Tibial artery (tissue), 4 donors: ENCODE results near the gene CD2BP2.

Experiments used
- DNase-seq, 2 donors: peaks; one replicate each; pipeline ENCODE4 v3.0.0-alpha.2; 2019
- H3K27ac ChIP-seq, 2 donors: fragments of 200-600 bp; sonication (generic) in 1 of 2; 1 replicate in 1 of 2; 2 replicates in 1 of 2; pipeline ENCODE4 v1.5.1; 2018 to 2019; ENCODE audit warnings: mild to moderate bottlenecking in 1 of 2
- H3K27me3 ChIP-seq, 2 donors: fragments of 200-600 bp; sonication (generic) in 1 of 2; one replicate each; pipeline versions ENCODE4 v1.5.1 to v1.6.0; 2016 to 2019
- H3K36me3 ChIP-seq, 3 donors: fragments of 200-600 bp; sonication (generic) in 2 of 3; one replicate each; pipeline ENCODE4 v1.5.1; 2016 to 2019; ENCODE audit warnings: mild to moderate bottlenecking in 2 of 3
- H3K4me1 ChIP-seq, 4 donors: fragments of 200-600 bp; sonication (generic) in 2 of 4; 1 replicate in 3 of 4; 2 replicates in 1 of 4; pipeline ENCODE4 v1.5.1; 2016 to 2019
- H3K4me3 ChIP-seq, 2 donors: fragments of 200-600 bp; sonication (generic) in 1 of 2; 1 replicate in 1 of 2; 2 replicates in 1 of 2; pipeline ENCODE4 v1.5.1; 2018 to 2019; ENCODE audit warnings: mild to moderate bottlenecking in 2 of 2
- H3K9me3 ChIP-seq, 3 donors: fragments of 200-600 bp; sonication (generic) in 1 of 3; one replicate each; pipeline ENCODE4 v1.5.1; 2016 to 2019
- intact Hi-C: fragments of 100-400 bp; cut with DNase I; formaldehyde crosslinking; loops from one replicate; pipeline ENCODE4 v1.15.0; 2023; ENCODE audit warnings: low total_unique reads
- TF ChIP-seq, protein P1 (sequence below), 2 experiments: fragments of 200-600 bp in 1 of 2; fragments of 450-650 bp in 1 of 2; IDR thresholded peaks; one replicate each; pipeline ENCODE4 v1.5.1; 2017 to 2019; ENCODE audit warnings: antibody characterized with exemption in 2 of 2, mild to moderate bottlenecking in 1 of 2, moderate library complexity in 1 of 2

CD2BP2 gene

DNA sequence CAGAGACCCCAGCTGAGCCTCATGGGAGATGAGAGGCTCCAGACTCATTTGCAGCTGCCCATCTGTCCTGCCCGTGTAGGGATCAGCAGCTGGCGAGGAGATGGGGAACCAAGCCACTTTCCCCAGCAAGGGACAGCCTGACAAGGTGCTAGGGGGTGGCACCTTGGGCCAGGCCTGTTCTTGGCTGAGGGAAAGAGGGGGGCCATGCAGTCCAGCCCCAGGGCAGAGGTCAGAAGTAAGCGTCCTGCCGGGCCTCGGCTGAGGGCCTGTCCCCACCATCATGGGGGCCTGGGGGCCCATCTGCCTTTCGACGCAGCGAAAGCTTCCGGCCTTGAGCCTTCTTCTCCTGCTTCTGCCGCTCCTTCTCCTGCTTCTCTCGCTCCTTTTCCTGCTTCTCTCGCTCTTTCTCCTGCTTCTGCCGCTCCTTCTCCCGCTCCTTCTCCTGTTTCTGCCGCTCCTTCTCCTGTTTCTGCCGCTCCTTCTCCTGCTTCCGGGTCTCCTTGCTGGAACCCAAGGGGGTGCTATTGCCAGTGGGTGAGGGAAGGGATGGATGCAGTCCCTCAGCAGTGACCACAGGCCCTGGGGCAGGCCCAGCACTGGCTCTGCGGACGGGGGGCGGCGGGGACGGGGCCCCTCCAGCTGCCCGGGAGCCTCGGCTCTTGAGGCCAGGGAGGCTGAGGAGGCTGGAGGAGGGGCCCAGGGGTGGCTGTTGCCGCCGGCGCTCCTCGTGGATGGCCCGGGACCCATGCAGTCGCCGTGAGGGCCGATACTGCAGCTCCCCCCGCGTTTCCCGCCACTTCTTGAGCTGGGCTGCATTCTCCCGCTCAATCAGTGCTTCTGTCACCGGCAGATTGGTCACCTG is 2.8 kb upstream of the CD2BP2 start:
- TF ChIP-seq, protein P1, sequence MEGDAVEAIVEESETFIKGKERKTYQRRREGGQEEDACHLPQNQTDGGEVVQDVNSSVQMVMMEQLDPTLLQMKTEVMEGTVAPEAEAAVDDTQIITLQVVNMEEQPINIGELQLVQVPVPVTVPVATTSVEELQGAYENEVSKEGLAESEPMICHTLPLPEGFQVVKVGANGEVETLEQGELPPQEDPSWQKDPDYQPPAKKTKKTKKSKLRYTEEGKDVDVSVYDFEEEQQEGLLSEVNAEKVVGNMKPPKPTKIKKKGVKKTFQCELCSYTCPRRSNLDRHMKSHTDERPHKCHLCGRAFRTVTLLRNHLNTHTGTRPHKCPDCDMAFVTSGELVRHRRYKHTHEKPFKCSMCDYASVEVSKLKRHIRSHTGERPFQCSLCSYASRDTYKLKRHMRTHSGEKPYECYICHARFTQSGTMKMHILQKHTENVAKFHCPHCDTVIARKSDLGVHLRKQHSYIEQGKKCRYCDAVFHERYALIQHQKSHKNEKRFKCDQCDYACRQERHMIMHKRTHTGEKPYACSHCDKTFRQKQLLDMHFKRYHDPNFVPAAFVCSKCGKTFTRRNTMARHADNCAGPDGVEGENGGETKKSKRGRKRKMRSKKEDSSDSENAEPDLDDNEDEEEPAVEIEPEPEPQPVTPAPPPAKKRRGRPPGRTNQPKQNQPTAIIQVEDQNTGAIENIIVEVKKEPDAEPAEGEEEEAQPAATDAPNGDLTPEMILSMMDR (IDR thresholded peaks at IDR 0.05), result no peak
- H3K27ac ChIP-seq, result no peak overlapping the region
- no peak for DNase-seq
- H3K4me1 ChIP-seq, result peaks cover 0 to 35% (median 30%) of the 10 kb centered on the region in 4 donors
- H3K9me3 ChIP-seq, result no peaks in the 10 kb centered on the region
- H3K27me3 ChIP-seq, result no peaks in the 10 kb centered on the region
- H3K36me3 ChIP-seq, result peaks cover 21 to 71% (median 42%) of the 10 kb centered on the region in 3 donors
- intact Hi-C loops, result no loop called here
- H3K4me3 ChIP-seq, result no peak overlapping the region

DNA sequence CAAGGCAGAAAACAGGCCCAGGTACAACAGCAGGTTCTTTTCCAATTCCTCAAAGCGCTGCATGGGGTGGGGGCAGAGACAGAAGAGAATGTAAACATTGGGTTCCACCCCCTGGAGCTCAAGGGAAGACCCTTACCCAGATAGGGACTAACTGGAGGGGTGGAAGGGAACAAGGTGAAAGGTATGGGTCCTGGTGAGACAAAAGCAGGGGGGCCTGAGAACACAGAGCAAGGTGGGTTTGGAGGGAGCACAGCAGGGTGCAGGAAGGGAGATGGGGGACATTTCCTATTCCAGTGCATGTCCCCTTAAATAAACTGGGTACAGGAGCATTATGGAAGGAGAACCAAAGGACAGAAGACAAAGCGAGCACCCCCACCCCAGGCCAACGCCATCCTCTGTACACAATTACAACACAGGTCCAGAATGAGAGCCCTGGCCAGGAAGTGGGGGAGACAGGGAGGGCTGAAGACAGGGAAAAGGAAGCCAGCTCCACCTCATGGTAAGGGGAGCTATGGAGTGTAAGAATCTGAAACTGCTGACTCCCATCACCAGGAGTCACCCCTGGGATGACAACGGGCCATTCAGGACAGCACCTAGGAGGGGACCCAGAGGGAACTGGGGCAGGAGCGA is 2.1 kb upstream of the CD2BP2 start:
- Histone ChIP-seq H3K27me3 (no peaks in the 10 kb centered on the region), H3K36me3 (peaks cover 21 to 71% (median 49%) of the 10 kb centered on the region in 3 donors), H3K4me3 (no peak overlapping the region), H3K4me1 (peaks cover 0 to 42% (median 37%) of the 10 kb centered on the region in 4 donors), H3K9me3 (no peaks in the 10 kb centered on the region), H3K27ac (peak overlapping the region in 1 of 2 donors; percentile 86)
- TF ChIP-seq, protein P1 (IDR thresholded peaks at IDR 0.05), result no peak
- intact Hi-C loops, result no loop called here
- DNase-seq, result no peak

DNA sequence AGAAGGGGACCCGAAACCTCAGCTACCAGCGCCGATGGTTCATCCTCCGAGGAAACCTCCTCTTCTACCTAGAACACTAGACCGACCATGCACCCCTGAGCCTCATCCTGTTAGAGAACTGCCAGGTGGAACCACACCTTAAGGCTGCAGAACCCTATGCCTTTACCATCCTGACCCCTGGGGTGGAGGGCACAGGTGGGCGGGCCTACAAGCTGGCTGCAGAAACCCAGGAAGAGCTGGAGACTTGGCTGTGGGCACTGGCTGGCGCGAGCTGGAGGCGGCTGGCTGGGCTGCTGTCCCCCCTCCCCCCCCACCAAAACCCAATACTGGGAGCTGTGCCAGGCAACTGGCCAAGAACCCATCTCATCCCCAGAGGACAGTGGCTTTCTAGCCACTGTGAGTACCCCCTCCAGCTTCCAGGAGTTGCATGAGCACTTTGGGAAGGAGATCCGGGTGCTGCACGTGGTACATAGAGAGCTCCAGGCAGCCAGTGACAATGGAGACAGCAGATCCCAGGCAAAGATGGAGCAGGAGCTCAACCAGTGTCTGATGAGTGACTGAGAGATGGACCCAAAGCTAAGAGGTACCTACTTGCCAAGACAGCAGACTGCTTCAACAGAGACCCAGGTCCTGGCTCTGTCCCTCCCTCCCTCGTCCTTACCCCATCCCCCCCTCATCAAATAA is 1.4 kb upstream of the CD2BP2 start:
- no peaks in the 10 kb centered on the region for H3K9me3 ChIP-seq
- H3K4me1 ChIP-seq, result peaks cover 0 to 49% (median 44%) of the 10 kb centered on the region in 4 donors
- H3K27ac ChIP-seq, result peak overlapping the region; percentile 86 to 92
- peak overlapping the region; percentile 74 to 99 for H3K4me3 ChIP-seq
- intact Hi-C loops, result no loop called here
- TF ChIP-seq, protein P1 (IDR thresholded peaks at IDR 0.05), result no peak
- peaks cover 21 to 71% (median 54%) of the 10 kb centered on the region in 3 donors for H3K36me3 ChIP-seq
- peak in 1 of 2 donors; percentile 64 for DNase-seq
- H3K27me3 ChIP-seq, result no peaks in the 10 kb centered on the region

DNA sequence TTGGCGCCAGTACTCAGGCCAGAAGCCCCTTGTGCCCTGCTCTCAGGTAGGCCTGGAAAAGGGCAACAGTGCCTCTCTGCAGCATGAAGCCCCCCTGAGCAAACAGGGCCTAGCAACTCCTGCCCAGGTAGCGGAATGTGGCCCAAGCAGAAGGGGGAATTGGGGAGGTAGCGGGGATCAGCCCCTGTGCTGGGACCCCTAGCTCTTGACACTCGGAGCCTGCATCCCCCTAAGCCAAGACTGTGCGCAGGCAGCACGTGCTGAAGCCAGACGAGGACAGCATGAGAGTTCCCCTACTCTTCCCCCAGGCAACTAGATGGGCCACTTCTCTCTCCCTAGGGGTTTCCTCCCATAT is 823 bp upstream of the CD2BP2 start:
- Histone ChIP-seq H3K4me3 (peak overlapping the region; percentile 74 to 99), H3K36me3 (peaks cover 21 to 71% (median 60%) of the 10 kb centered on the region in 3 donors), H3K27ac (peak overlapping the region; percentile 86 to 92), H3K27me3 (no peaks in the 10 kb centered on the region), H3K4me1 (peaks cover 0 to 53% (median 46%) of the 10 kb centered on the region in 4 donors), H3K9me3 (no peaks in the 10 kb centered on the region)
- DNase-seq, result no peak
- TF ChIP-seq, protein P1 (IDR thresholded peaks at IDR 0.05), result no peak
- intact Hi-C loops, result no loop called here

DNA sequence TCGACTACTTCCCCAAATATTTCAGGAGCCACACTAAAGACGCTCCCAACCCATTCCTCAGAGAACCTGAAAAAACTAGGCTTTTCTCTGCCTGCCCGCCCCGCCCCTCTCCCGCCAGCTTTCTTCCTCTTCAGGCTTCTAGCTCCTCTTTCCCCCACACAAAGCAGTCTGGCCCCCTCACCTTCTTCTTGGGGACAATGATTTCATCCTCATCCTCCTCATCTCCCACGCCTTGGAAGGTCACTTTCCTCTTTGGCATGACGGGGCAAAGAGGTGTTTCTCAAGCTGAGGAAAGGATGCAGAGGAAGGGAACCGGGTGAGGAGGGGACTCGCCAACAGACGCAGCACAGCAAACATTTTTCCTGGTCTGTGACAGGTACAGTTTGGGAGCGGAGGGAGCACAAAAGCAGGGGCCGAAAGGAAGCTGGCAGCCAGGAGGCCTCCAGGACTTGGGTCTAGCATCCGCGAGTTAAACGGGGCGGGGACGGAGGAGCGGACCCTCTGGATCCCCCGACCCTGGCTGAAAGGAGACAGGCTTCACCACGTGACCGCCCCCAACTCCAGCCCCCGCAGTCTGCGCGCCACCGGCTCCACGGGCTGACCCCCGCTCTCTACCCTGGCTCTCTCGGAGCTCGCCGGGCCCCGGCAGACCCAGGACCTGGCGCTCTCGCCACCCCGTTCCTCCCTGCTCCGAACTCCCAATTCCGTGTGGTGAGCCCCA is 525 bp downstream of the CD2BP2 start:
- Histone ChIP-seq H3K9me3 (no peaks in the 10 kb centered on the region), H3K27me3 (no peaks in the 10 kb centered on the region), H3K27ac (peak overlapping the region; percentile 86 to 92), H3K4me1 (peaks cover 0 to 53% (median 46%) of the 10 kb centered on the region in 4 donors), H3K4me3 (peak overlapping the region; percentile 74 to 99), H3K36me3 (peaks cover 20 to 71% (median 61%) of the 10 kb centered on the region in 3 donors)
- DNase-seq, result peak in 1 of 2 donors; percentile 72
- intact Hi-C loops, result no loop called here
- TF ChIP-seq, protein P1 (IDR thresholded peaks at IDR 0.05), result no peak
